SK-N-MC (cell line): ENCODE results near the gene SKP1.

Experiments
- EZH2 ChIP-seq: fragments of 200-600 bp; sonication (generic); IDR thresholded peaks from one replicate; pipeline ENCODE4 v1.6.1; 2017; ENCODE audit warnings: antibody characterized with exemption
- FOXP2 ChIP-seq: optimal IDR thresholded peaks from 2 replicates; pipeline ENCODE3; 2011; ENCODE audit warnings: mild to moderate bottlenecking, moderate library complexity; ENCODE audit not compliant: insufficient read depth; ENCODE audit errors: extremely low read length, control extremely low read depth
- POLR2AphosphoS5 ChIP-seq: IDR thresholded peaks from 2 replicates; pipeline ENCODE4 v1.6.1; 2012; ENCODE audit warnings: mild to moderate bottlenecking, low read depth, low read length, borderline replicate concordance

GRCh38 chr5:134203630-134204029 is 26.9 kb upstream of the SKP1 start:
- TF ChIP-seq EZH2 (no peak), FOXP2 (no peak), POLR2AphosphoS5 (no peak)
